Left ventricle myocardium inferior (tissue), 1 donor: ENCODE data around the gene GABRR2. TPM values are rescaled to one million over a fixed set of nuclear protein-coding genes. Genes with fewer than 3 reads are reported as not detected.
"Not testable (repeated sequence)": the region's sequence is repeated elsewhere in the genome, so short reads cannot be mapped to it uniquely, and the experiment has no call there.

Source experiments
- DNase-seq: peaks from one replicate; pipeline ENCODE4 v3.0.0-alpha.2; 2020
- H3K27ac ChIP-seq: fragments of 200-600 bp; replicated peaks from 2 replicates; pipeline ENCODE4 v1.8.0; 2021
- H3K27me3 ChIP-seq: fragments of 200-600 bp; 2 replicates; pipeline ENCODE4 v1.8.0; 2021; ENCODE audit warnings: low read depth
- H3K36me3 ChIP-seq: fragments of 200-600 bp; 2 replicates; pipeline ENCODE4 v1.8.0; 2021
- H3K4me1 ChIP-seq: fragments of 200-600 bp; 2 replicates; pipeline ENCODE4 v1.8.0; 2021
- H3K4me3 ChIP-seq: fragments of 200-600 bp; 2 replicates; pipeline ENCODE4 v1.8.0; 2021; ENCODE audit warnings: mild to moderate bottlenecking, moderate library complexity
- H3K9me3 ChIP-seq: fragments of 200-600 bp; replicated peaks from 2 replicates; pipeline ENCODE4 v1.8.0; 2021
- CTCF ChIP-seq: fragments of 200-600 bp; IDR thresholded peaks from 2 replicates; pipeline ENCODE4 v1.8.0; 2021; ENCODE audit warnings: antibody characterized with exemption, mild to moderate bottlenecking, borderline replicate concordance
- intact Hi-C: fragments of 100-400 bp; cut with micrococcal nuclease; formaldehyde crosslinking; loops from one replicate; pipeline ENCODE4 v1.11.0; 2022
- total RNA-seq: library from RNA; stranded (reverse); fragmentation: NEBNext Ultra II Directional; extraction: Animal tissue kit (Norgen Biotek cat#: 25700); gene quantifications from one replicate; pipeline ENCODE4 v1.2.1, GENCODE V29; 2021
- donor health status: DM: no; HTN: yes; CAD: no; lungs with severe emphysema.

GABRR2 gene
- total RNA-seq, 1 donor from 2014 or later = 0.69 TPM

- TF ChIP-seq CTCF = no peak
- no peak for DNase-seq
- Histone ChIP-seq H3K9me3 (no peaks in the 10 kb centered on the region), H3K27me3 (no peaks in the 10 kb centered on the region), H3K4me1 (peaks cover 42% of the 10 kb centered on the region), H3K4me3 (no peak overlapping the region), H3K27ac (peak overlapping the region; percentile 85), H3K36me3 (no peaks in the 10 kb centered on the region)
- intact Hi-C loops = loop anchor here (10.0 kb wide), 1 partner anchor 52 kb away; no protein-coding TSS in a partner anchor
Observed at GRCh38 chr6:89313006-89313405, 2.1 kb downstream of the GABRR2 start.

GRCh38 chr6:89311853-89312531 is 3.1 kb downstream of the GABRR2 start:
- no peaks in the 10 kb centered on the region for H3K9me3 ChIP-seq
- TF ChIP-seq CTCF = peak; percentile 71
- peak overlapping the region; percentile 39 for H3K4me3 ChIP-seq
- H3K4me1 ChIP-seq = peaks cover 42% of the 10 kb centered on the region
- H3K27me3 ChIP-seq = no peaks in the 10 kb centered on the region
- DNase-seq = peak; percentile 54
- no peaks in the 10 kb centered on the region for H3K36me3 ChIP-seq
- peak overlapping the region; percentile 85 for H3K27ac ChIP-seq
- intact Hi-C loops = loop anchor here (10.0 kb wide), 1 partner anchor 53 kb away; no protein-coding TSS in a partner anchor

GRCh38 chr6:89311530-89311852 is 3.6 kb downstream of the GABRR2 start:
- TF ChIP-seq CTCF = no peak
- intact Hi-C loops = loop anchor here (10.0 kb wide), 1 partner anchor 53 kb away; no protein-coding TSS in a partner anchor
- H3K27ac ChIP-seq = peak overlapping the region; percentile 85

GRCh38 chr6:89310929-89311328 is 4.2 kb downstream of the GABRR2 start:
- Histone ChIP-seq H3K4me1 (peaks cover 42% of the 10 kb centered on the region), H3K36me3 (no peaks in the 10 kb centered on the region), H3K4me3 (no peak overlapping the region), H3K27me3 (no peaks in the 10 kb centered on the region), H3K27ac (peak overlapping the region; percentile 85), H3K9me3 (no peaks in the 10 kb centered on the region)
- TF ChIP-seq CTCF = no peak
- intact Hi-C loops = loop anchor here (10.0 kb wide), 1 partner anchor 54 kb away; no protein-coding TSS in a partner anchor
- no peak for DNase-seq

More at GRCh38 chr6:89311530-89311852, 3.6 kb downstream of the GABRR2 start:
- Histone ChIP-seq H3K36me3 (no peaks in the 10 kb centered on the region), H3K4me1 (peaks cover 42% of the 10 kb centered on the region), H3K9me3 (no peaks in the 10 kb centered on the region), H3K27me3 (no peaks in the 10 kb centered on the region), H3K4me3 (peak overlapping the region; percentile 39)
- no peak for DNase-seq

- no peaks in the 10 kb centered on the region for H3K27me3 ChIP-seq
- H3K4me3 ChIP-seq = no peak overlapping the region
- no peaks in the 10 kb centered on the region for H3K9me3 ChIP-seq
- H3K36me3 ChIP-seq = no peaks in the 10 kb centered on the region
- DNase-seq = no peak
- H3K27ac ChIP-seq = no peak overlapping the region
- H3K4me1 ChIP-seq = peaks cover 30% of the 10 kb centered on the region
- no peak for TF ChIP-seq CTCF
- intact Hi-C loops = no loop called here
Observed at GRCh38 chr6:89308525-89309395, 6.3 kb downstream of the GABRR2 start.

- DNase-seq, H3K4me3 ChIP-seq, H3K27ac ChIP-seq, H3K9me3 ChIP-seq, intact Hi-C loops, H3K4me1 ChIP-seq, H3K36me3 ChIP-seq, H3K27me3 ChIP-seq: not testable (repeated sequence)
Observed at GRCh38 chr6:89304517-89304916, 10.6 kb downstream of the GABRR2 start.
